Smooth muscle cell (in vitro differentiated cells): Measurements from ENCODE around the gene BPNT1. TPM values are rescaled to one million over a fixed set of nuclear protein-coding genes. Genes with fewer than 3 reads are reported as not detected.
"Not testable (repeated sequence)": the region's sequence is repeated elsewhere in the genome, so short reads cannot be mapped to it uniquely, and the experiment has no call there.

ENCODE experiments used
- DNase-seq: peaks from one replicate; lab custom pipeline; 2025; ENCODE audit not compliant: unreplicated experiment; lab: John Stamatoyannopoulos, UW
- H2AFZ ChIP-seq: fragments of 200-600 bp; sonication (generic); 2 replicates; pipeline ENCODE4 v1.6.0; 2016; ENCODE audit warnings: antibody characterized with exemption, low read depth, mild to moderate bottlenecking
- H3F3A ChIP-seq: fragments of 200-600 bp; sonication (generic); 2 replicates; pipeline ENCODE4 v1.6.0; 2017; ENCODE audit warnings: antibody characterized with exemption, low read depth
- H3K27ac ChIP-seq: fragments of 200-600 bp; sonication (generic); 2 replicates; pipeline ENCODE4 v1.5.1; 2016; ENCODE audit warnings: low read depth, mild to moderate bottlenecking
- H3K27me3 ChIP-seq: fragments of 200-600 bp; sonication (generic); 2 replicates; pipeline ENCODE4 v1.6.1; 2016; ENCODE audit warnings: low read depth, mild to moderate bottlenecking
- H3K36me3 ChIP-seq: fragments of 200-600 bp; sonication (generic); 2 replicates; pipeline ENCODE4 v1.5.1; 2016; ENCODE audit warnings: low read depth
- H3K4me1 ChIP-seq: fragments of 200-600 bp; sonication (generic); 2 replicates; pipeline ENCODE4 v1.5.1; 2016; ENCODE audit warnings: low read depth
- H3K4me2 ChIP-seq: fragments of 200-600 bp; sonication (generic); 2 replicates; pipeline ENCODE4 v1.6.0; 2016; ENCODE audit warnings: mild to moderate bottlenecking
- H3K4me3 ChIP-seq: fragments of 200-600 bp; sonication (generic); 2 replicates; pipeline ENCODE4 v1.5.1; 2016; ENCODE audit warnings: mild to moderate bottlenecking
- H3K79me2 ChIP-seq: fragments of 200-600 bp; sonication (generic); 2 replicates; pipeline ENCODE4 v1.6.0; 2016; ENCODE audit warnings: low read depth, mild to moderate bottlenecking
- H3K9ac ChIP-seq: fragments of 200-600 bp; sonication (generic); 2 replicates; pipeline ENCODE4 v1.6.0; 2016; ENCODE audit warnings: low read depth
- H3K9me3 ChIP-seq: fragments of 200-600 bp; sonication (generic); replicated peaks from 2 replicates; pipeline ENCODE4 v1.5.1; 2016; ENCODE audit warnings: low read depth
- H4K20me1 ChIP-seq: fragments of 200-600 bp; sonication (generic); 2 replicates; pipeline ENCODE4 v1.6.0; 2016; ENCODE audit warnings: low read depth
- CTCF ChIP-seq: fragments of 200-600 bp; sonication (generic); IDR thresholded peaks from 2 replicates; pipeline ENCODE4 v1.5.1; 2017; ENCODE audit warnings: borderline replicate concordance, mild to moderate bottlenecking, antibody characterized with exemption; ENCODE audit not compliant: insufficient read depth, poor library complexity, severe bottlenecking
- WGBS: methylation state at CpG from one replicate; pipeline ENCODE4 v1.1.7; 2016; ENCODE audit warnings: low lambda C conversion rate; 5-methylcytosine and 5-hydroxymethylcytosine counted together
- polyA plus RNA-seq: library from polyadenylated mRNA; unstranded; fragments of >200 nt; fragmentation: Nextera tagmentation; extraction: Ambion mirVana; gene quantifications from 2 replicates; pipeline ENCODE4 v1.2.1, GENCODE V29; 2016
- total RNA-seq: library from RNA; depleted of rRNA; stranded (reverse); fragments of >200 nt; gene quantifications from 2 replicates; pipeline ENCODE4 v1.2.3, GENCODE V29; 2014

Gene BPNT1
- total and polyA plus RNA-seq, 2 experiments from 2014 or later: 10.1 to 16.3 TPM

- H3K79me2 ChIP-seq: peaks cover 26% of the 10 kb centered on the region
- DNase-seq, H3K9me3 ChIP-seq, H3F3A ChIP-seq, H3K4me3 ChIP-seq, H3K4me2 ChIP-seq, H3K27me3 ChIP-seq, H3K9ac ChIP-seq, H3K36me3 ChIP-seq, H3K27ac ChIP-seq, H4K20me1 ChIP-seq, H2AFZ ChIP-seq, H3K4me1 ChIP-seq: not testable (repeated sequence)
- TF ChIP-seq CTCF: peak; percentile 17
- WGBS: 82% methylated on average over 15 of the region's 15 CpGs
Measured at GRCh38 chr1:220086261-220086686, 3.3 kb downstream of the BPNT1 start.

GRCh38 chr1:220084460-220084859, 5.1 kb downstream of the BPNT1 start:
- no peaks in the 10 kb centered on the region for H3K4me1 ChIP-seq
- H2AFZ ChIP-seq: no peak overlapping the region
- H3K27me3 ChIP-seq: no peaks in the 10 kb centered on the region
- no peaks in the 10 kb centered on the region for H3F3A ChIP-seq
- H3K9ac ChIP-seq: no peak overlapping the region
- H3K79me2 ChIP-seq: peaks cover 26% of the 10 kb centered on the region
- no peaks in the 10 kb centered on the region for H3K9me3 ChIP-seq
- TF ChIP-seq CTCF: no peak
- H3K4me3 ChIP-seq: no peak overlapping the region
- peaks cover 6% of the 10 kb centered on the region for H4K20me1 ChIP-seq
- DNase-seq: no peak
- no peak overlapping the region for H3K4me2 ChIP-seq
- no peaks in the 10 kb centered on the region for H3K36me3 ChIP-seq
- WGBS: 94% methylated on average over 1 of the region's 1 CpG
- no peak overlapping the region for H3K27ac ChIP-seq

- no peaks in the 10 kb centered on the region for H3F3A ChIP-seq
- no peak overlapping the region for H3K27ac ChIP-seq
- DNase-seq: no peak
- H3K36me3 ChIP-seq: peaks cover 3% of the 10 kb centered on the region
- H3K9ac ChIP-seq: no peak overlapping the region
- TF ChIP-seq CTCF: no peak
- H3K4me1 ChIP-seq: no peaks in the 10 kb centered on the region
- 94% methylated on average over 3 of the region's 3 CpGs for WGBS
- H3K27me3 ChIP-seq: no peaks in the 10 kb centered on the region
- H3K4me2 ChIP-seq: no peak overlapping the region
- no peak overlapping the region for H2AFZ ChIP-seq
- H3K9me3 ChIP-seq: no peaks in the 10 kb centered on the region
- no peaks in the 10 kb centered on the region for H3K79me2 ChIP-seq
- H3K4me3 ChIP-seq: no peak overlapping the region
- H4K20me1 ChIP-seq: peaks cover 3% of the 10 kb centered on the region
Measured at GRCh38 chr1:220077887-220078286, 11.7 kb downstream of the BPNT1 start.
